HS-5 (cell line): ENCODE results near the gene SMIM36.
"Not testable (repeated sequence)": the region's sequence is repeated elsewhere in the genome, so short reads cannot be mapped to it uniquely, and the experiment has no call there.

ENCODE experiments used
- DNase-seq: peaks from one replicate; pipeline ENCODE4 v3.0.0-alpha.2; 2012; ENCODE audit warnings: low read depth

Gene SMIM36

DNA sequence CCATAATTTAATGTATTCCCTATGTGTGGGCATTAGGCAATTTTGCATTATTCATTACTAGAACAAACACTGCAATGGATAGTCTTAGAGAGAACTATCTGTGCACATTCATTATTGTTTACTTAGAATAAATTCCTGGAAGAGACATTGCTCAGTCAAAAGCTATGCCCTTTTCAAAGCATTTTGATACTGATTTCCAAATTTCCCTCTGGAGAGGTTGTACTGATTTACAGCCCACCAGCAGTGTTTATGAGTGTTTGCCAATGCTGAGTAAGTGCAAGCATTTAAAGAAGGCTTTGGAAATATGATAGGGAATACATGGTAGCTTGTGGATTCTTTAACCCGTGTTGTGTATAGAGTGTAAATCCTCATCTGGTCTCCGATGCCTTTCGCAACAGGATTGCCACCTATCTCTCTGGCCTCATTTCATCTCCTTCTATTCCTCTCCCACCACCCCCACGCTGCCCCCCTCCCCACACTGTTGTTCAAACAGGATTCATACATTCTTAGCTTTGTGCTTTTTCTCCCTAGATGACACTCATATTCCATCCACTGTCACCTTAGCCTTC, 56.3 kb downstream of the SMIM36 start:
- peak; percentile 91 for DNase-seq

DNA sequence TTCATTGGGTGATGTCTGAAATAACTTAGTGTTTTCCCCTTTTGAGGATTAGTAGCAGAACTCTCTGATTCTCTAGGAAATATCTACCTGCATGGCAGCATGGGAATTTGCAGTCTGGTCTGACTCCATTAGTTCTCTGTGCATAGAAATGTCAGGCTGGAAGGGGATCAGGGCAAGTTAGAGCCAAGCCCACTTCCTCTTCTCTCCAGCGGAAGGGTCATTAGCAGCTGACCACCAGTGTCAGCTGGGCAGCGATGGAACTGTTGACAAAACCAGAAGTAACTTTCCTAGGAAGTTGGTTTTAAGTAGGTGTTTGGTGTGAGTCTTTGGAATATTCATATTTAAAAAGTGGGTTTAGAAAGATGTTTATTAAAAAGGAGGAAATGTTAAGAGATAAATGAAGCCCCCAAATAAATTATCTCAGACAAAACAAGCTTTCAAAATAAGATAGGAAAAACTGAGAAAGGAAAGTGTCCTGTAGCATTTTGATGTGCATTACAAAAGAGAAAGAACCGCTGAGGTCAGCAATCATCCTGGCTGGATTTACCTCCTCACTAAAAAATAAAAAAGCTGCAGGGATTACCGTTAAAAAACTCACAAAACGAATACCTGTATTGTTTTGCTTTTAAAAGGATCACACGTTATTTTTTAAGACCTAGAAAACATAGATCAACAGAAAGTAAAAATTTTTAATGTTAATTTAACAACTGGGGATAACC, 57.3 kb downstream of the SMIM36 start:
- no peak for DNase-seq

DNA sequence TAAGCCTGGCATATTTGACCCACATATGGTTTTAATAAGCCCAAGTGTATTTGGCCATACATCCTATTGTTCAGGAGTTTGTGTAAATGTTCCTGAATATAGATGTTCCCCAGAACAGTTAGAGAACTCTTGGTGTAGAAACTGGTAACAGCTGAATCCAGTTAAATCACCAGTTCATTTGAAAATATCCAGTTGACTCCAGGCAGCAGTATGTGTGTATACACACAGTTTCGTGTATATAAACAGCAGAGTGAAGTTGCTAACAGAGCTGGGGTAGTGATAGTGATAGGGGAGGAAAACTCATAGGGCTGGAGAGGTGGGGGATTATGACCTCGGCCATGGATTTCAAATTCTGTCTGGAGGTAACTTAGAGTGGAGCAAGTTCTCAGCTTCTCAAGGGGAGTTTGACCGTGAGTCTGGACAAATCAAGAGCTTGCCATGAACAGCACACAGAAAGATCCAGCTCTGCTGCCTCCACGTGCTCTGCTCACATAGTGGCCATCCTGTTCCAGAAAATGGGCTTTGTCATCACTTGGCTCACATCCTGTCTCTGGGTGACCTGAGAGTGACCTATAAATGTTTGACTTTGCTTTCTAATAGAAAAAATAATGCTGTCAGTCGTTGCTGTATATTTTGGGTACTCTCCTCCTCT, 59.0 kb downstream of the SMIM36 start:
- DNase-seq, result no peak

DNA sequence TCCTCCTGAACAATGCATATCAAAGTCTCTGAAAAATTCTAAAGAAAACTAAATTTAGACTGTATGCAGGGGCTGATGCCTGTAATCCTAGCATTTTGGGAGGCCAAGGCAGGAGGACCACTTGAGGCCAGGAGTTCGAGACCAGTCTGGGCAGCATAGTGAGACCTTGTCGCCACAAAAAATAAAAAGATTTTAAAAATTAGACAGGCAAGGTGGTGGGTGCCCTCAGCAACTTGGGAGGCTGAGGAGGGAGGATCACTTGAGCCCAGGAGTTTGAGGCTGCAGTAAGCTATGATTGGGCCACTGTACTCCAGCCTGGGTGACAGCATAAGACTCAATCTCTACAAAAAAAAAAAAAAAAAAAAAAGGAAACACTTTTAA, 59.5 kb downstream of the SMIM36 start:
- DNase-seq, result no peak

DNA sequence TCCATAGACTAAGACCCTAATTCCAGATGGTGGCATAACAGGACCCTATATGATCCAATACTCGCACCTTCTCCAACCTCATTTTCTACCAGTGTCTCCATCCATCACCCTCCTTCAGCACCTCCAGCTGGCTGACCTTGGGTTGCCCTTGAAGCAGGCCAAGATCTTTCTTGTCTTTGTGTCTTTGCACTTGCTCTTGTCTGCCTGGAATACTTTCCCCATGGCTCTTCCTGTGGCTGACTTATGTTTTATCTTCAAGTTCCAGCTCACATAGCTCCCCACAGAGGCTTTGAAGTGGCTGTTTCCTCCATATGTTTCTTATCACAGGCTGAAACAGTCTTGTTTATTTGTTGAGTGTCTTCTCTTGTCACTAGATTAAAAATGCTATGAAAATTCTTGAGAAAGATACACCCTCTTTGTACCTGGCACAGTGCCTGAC, 60.0 kb downstream of the SMIM36 start:
- no peak for DNase-seq

DNA sequence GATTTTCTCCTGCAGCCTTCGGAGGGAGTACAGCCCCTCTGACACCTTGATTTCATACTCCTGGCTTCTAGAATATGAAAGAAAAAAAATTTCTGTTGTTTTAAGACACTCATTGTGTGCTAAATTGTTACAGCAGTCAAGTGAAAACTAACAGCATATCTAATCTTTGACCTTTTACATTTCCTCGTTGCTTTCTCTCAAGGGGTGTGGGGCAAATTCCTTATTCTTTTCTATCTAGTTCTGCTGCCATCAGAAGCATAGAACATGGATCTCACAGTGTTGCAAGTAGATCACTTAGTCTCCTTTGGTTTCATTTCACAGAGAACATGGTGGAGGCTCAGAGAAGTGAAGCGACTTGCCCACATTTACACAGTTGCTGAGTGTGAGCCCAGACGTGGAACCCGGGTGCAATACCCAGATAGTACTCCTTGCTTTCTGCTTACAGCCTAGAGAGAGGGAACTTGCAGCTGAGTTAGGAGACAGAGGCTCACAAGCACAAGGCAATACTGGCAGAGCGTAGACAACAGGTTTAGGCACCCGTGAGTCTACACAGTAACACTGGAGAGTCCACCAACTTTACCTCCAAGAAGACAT, 60.9 kb downstream of the SMIM36 start:
- no peak for DNase-seq

DNA sequence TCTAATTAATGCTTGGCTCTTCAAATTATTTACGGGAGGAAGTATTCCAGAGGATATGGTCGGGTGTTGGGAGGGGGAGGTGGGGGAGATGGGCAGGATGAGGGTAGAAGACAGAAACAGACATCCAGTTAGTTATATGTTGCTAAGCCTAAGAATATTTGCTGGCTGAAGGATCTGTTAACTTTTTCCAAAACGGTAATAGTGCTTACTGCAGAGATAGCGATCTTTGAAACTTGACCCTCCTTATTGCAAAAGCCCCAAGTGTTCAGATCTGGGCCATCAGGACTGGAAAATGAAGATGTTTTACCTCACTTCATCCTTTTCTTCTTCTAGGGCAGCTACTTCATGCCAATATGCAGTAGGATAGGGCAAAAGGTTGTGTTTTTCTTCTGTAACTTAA, 62.6 kb downstream of the SMIM36 start:
- no peak for DNase-seq

DNA sequence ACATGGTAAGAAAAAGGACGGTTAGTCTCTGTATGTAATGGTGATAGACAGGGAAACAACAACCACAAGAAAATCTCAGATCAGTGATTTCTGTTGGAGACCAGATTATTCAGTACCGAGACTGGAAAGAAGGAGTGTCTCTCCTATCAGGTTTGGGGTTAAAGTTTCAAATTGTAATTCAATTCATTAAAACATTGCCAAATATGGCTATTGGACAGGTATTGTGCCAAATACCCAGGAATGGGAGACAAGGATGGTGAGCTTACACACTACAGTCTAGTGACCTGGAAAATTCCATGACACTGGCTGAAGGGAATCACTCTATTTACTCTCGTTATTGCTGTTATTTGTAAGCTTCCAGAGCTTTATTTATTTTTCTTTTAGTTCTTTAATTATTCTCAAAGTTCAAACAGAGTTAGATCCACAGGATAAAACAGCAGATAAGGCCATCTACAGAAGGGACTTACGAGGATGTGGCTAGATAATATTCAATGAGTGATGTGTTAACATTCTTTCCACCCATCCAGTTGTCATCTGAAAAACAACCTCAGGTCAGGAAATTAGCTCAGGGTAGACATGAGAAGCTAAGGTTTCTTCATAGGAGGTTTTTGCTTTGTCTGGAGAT, 64.6 kb downstream of the SMIM36 start:
- no peak for DNase-seq

DNA sequence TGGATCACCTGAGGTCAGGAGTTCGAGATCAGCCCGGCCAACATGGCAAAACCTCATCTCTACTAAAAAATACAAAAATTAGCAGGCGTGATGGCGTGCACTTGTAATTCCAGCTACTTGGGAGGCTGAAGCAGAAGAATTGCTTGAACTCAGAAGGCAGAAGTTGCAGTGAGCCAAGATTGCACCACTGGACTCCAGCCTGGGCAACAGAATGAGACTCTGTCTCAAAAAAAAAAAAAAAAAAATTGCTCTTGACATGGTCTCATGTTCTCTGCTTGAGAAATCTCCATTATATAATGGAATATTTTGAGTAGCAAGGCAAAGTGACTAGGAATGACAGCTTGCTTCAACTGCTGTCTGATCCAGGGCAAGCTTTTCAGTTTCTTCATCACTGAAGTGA, 65.2 kb downstream of the SMIM36 start:
- not testable (repeated sequence) for DNase-seq

DNA sequence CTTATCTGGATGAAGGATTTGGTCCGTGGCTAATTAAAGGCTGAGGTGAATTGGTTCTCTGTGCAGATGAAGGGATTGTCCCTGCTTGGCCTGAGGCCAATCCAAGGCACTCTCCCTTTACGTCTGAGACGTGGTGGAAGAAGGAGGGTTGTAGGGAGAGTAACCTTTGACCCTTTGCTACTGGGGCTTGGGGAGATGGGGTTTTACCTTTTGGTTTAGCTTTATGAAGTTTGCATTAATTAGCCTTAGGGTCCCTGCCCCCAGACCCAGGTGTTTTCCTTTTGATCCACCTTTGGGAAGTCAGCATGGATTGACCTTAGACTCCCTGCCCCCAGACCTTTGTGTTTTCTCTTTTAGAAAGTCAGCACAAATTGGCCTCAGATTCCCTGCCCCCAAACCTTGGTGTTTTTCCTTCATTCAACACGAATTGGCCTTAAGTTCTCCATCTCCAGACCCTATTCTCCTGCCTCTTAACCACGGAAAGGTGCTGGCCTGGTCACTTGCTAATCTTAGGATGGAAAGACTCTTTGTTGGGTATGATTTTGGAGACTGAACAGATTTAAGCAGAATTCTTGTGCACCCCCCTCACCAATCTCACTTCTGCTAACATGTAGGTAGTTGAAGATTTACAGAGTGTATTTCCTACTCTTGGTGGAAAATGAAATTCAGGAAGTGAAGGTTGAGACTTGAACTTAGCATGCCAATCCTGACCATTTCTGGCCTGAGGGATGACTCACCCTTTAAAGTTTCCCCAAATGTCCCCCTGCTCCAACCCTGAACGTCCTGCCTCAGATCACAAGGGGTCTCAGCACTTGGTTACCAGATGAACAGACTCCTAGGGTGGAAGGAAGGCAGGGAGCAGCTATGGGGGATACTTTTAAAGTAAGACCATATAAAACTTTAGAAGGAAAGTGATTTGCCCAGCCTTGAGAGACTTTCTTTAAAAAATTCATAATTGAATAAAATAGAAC, 66.5 kb downstream of the SMIM36 start:
- no peak for DNase-seq

DNA sequence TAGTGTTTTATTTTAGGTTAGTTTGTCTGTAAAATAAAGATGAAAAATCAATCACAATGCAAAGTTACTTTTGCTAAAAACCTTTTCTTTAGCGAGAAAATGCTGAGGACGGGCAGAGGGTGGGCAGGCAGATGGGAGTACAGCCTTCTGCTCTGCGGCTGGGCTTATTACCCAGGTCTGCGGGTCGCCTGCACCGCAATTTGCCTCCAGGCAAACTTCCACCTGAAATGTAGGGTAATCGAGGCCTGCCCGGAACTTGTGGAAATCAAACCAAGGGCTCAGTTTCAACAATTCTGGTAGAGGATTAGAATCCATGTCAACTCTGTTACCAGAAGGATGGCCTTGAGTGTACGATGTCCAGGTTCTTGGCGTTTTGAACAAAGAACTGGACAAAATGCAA, 67.3 kb downstream of the SMIM36 start:
- no peak for DNase-seq

DNA sequence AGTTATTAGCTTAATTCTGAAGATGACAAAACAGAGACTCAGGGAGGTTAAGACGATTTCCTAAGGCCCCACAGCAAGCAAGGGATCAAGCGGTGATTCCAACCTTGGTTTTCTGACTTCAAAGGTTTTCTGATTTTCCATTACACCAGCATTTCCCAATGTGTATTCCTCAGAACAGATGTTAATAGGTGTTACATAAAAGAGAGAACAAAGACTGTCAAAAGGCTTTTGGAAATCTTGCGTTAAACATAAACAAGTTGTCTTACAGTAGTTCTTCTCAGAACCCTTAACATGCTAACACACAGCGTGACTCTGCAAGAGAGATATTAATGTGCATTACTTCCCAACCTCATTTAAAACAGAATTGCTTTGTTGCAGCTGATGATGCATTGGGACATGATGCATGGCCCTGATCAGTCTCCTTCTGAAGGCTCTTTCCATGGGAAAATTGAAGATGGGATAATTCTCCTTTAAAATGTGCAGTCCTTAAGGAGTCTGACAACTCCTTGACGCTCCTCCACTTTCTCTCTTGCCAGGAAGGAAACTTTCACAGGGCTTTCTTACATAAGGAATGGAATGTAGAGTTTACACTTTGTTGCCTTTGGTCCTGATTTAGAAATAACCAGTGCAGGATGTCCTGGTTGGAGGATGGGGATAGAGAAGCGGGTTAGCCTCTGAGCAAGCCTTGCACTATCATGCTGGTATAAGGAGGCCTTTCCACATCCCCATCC, 68.1 kb downstream of the SMIM36 start:
- DNase-seq, result no peak

DNA sequence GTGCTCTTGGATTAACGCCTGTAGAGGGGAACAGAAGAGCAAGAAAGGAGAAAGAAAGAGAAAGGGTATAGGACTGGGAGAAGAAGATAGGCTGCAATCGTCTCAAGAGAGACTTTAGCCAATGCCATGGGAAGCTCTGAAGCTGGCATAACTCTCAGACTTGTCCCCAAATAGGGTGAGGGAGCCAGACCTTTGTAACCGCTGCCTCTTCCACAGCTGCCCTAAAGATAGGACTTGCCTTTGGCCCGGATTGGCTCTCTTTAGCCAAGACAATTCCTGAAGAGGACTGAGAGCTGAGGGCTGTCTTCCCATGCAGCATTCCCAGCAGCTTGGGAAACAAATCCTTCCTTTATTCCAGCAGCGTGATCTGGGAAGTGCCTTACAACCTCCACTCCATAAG, 68.8 kb downstream of the SMIM36 start:
- DNase-seq, result no peak

DNA sequence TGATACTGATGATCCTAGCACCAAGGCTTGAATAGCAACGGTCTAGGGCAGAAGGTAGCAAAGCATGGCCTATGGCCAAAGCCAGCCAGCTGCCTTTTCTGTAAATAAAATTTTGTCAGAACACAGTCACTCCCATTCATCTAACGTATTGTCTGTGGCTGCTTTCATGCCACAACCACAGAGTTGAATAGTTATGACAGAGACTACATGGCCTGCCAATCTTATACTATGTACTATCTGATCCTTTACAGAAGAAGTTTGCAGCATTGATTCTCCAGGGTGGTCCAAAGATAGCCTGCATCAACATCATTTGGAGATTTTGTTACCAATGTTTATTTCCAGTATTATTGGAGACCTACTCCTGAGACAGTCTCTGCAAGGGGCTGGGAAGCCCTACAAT, 69.7 kb downstream of the SMIM36 start:
- no peak for DNase-seq

DNA sequence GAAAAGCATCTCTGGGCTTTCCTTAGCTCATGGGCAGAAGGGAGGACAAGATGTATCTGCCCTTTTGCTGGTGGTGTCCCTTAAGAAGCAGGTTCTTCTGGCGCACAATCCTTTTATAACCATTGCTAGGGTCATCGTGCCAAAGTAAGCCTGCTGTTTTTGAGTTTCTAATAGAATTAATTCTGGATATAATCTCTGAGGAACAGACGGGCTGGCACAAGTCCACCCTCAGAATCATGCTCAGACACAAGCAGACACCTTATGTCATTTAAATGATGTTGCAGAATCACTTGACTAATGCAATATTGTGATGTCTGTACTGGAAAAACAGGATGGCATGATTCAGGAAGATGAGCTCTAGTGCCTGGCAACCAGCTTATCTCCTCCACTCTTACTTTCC, 70.9 kb downstream of the SMIM36 start:
- DNase-seq, result no peak

DNA sequence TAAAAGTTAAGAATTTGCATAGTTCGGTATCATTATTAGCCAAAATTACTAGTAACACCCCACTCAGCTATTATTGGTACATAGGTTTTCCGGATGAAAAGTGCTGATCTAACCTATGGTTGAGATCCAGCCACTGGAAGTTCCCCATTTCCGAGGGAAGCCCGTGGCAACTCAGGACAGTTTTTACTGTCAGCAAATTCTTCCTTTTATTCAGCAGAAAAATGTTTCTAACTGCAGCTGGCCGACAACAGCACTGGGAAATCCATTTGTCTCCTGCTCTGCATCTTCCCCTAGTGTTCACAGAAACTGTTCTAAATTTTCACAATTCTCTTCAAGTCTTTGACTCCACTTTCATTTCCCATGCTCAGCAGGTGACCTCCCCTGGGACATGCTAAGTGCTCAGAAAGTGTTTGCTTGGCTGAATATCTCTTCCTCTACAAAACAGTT, 74.1 kb downstream of the SMIM36 start:
- no peak for DNase-seq

DNA sequence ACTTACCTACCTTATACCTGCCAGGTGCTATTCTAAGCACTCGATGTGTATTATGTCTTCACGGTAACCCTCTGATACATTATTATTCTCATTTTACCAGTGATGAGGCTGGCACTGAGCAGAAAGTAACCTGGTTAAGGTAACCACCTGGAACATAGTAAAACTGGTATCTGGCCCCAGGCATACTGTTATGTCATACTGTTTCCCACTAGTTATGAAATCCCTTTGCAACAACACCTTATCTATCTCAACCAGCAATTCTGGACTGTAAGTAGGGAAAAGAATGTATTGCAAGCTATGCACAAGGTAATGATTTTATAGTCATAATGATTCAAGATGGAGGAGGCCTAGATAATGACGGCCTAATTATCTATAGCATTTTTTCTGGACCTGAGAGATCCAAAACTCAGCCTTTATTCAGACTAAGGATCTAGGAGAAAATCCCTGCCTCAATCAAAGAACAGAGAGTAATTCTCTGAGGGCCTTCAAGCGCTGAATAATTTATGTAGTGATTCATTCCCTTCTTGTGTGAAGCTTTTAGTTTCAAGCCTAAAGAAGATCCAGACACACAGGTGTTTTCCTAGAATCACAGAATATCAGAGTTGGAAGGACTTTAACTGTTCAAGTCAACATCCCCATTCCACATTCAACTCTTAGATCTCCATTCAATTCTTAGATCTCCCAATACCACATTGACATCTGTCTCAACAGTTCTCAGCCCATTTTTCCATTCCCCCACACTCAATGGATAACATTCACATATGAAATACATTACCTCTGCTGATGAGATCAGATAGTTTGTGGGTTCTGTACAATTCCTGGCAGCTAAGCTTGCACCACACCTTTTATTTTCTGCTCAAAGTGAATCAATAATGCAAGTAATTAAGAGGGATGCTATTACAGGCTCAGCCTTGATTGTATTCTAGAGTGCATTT, 74.8 kb downstream of the SMIM36 start:
- no peak for DNase-seq

DNA sequence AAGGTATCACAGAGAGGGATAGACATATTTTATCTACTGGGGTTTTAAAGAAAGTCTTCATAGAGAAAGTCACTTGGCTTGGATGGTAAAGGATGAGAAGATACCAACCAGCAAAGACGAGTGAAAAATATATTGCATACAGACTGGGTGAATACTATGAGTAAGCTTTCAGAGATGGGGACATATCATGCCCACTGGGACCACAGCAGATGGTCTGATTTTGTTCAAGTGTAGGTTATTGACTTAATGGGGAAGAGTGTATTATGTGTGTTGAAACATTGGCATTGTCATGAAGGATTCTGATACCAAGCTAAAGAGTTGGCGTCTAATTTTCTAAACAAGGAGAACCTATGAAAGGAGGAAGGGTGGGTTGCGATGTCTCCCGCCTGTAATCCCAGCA, 75.8 kb downstream of the SMIM36 start:
- no peak for DNase-seq

DNA sequence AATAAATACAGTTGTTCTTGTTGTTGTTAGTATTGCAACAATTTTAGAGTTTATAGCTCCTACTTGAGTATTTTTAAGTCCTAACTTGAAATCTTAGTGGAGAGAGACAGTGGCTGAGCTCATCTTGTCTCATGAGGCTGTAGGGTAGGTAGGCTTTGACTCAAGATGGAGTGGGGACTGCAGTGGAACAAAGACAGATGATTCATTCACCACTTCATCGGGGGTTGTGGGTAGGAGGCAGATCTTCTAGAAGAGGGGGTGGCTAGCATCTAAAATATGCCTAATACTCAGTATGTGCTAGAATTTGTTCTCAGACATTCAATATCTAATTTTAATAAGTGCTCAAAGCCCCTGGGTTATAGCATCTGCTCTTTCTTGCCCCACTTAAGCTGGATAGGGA, 76.5 kb downstream of the SMIM36 start:
- no peak for DNase-seq
